T47D (cell line): ENCODE measurements around the gene YAE1.

ENCODE experiments used
- DNase-seq, 2 experiments: peaks; one replicate each; pipeline versions ENCODE4 v3.0.0 to v3.0.0-alpha.2; 2011 to 2012; ENCODE audit warnings: low read depth in 1 of 2, low spot score in 1 of 2
- JUND ChIP-seq: IDR thresholded peaks from 2 replicates; pipeline ENCODE4 v1.6.1; 2012; ENCODE audit warnings: low read depth
- in situ Hi-C: cut with HindIII; loops from 2 replicates; pipeline ENCODE4 v1.10.0; 2016; ENCODE audit warnings: low sequenced_read_pairs, low pct_unique_long_range_greater_than_20kb

The YAE1 gene, protein sequence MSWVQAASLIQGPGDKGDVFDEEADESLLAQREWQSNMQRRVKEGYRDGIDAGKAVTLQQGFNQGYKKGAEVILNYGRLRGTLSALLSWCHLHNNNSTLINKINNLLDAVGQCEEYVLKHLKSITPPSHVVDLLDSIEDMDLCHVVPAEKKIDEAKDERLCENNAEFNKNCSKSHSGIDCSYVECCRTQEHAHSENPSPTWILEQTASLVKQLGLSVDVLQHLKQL

DNA sequence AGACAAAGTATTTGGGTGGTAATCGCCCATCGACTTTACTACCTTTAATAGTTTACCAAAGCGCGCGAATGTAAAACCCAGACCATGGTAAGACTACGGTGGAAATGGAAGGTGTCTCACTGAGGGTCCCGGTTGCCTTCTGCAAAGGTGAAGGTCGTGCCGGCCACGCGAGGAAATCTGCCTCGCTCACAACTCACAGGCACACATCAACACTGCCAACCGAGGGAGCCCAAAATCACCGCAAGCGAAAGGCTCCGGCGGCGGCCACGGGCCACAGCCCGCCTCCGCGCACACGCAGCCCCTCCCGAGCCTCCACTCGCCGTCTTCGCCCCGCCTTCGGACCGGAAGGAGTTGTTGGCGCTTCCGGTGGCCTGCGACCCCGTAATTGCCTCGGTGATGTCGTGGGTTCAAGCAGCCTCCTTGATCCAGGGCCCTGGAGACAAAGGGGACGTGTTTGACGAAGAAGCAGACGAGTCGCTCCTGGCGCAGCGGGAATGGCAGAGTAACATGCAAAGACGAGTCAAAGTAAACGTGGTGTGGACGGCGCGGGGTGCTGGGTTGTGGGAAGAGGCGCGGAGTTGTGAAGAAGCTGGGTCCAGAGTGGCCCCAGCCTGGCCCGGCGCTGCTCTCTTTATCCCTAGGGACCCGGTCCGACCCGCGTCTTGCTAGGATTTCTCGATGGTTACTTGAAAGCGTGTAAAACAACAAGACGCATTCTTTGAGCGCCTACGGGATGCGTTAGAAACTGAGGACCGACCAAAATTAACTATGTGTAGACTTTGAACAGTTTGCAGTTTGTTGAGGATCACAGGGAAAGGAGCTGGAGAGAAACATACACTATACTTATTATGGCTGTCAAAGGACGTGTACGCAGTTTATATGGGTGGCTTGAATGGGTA lies at the start of gene YAE1:
Gene YAE1, plus strand, starts transcription at position 382 of the 899 bp plus-strand sequence. Its CDS starts 15 bp downstream, at position 397.
- peak; percentile 86 to 88 for DNase-seq
- in situ Hi-C loops = loop anchor here (25.0 kb wide), 1 partner anchor 171 kb away; no protein-coding TSS in a partner anchor
- no peak for TF ChIP-seq JUND

DNA sequence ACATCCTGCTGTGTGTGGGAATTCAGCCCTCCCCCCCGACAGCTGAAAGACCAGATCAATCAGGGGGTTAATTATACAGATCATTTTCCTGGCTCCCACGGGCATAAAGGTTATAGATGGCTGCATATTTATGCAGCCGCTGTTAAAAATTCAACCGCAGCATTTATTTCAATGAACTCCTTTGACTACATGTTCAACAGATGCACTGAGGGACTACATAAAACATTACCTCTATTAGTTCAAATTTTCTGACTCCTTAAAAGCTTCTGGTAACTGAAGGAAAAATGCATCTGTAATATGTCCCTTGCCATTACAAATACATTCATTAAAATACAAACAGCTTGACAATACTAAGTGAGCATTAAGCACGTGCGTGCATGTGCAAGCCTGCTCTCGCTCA lies 49.7 kb upstream of the YAE1 start:
- no peak for TF ChIP-seq JUND
- in situ Hi-C loops = no loop called here
- DNase-seq = no peak

DNA sequence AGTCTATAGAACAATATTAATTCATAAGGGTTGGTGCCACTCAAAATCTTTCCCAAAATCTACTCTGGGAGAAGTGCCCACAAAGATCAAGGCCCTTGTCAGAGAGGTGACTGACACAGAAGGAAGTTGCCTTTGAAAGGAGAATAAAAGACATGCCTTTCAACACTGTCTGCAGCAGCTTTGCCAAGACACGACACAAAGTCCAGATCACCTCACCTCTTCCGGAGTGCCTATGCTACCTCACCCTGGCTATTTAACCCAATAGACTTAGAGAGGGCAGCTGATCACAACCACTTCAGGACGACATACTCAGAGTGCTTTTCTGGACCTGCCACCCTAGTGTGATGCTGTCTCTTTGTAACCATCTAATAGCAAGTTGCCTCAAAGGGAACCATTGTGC lies 49.0 kb upstream of the YAE1 start:
- DNase-seq = no peak
- TF ChIP-seq JUND = no peak
- in situ Hi-C loops = no loop called here

DNA sequence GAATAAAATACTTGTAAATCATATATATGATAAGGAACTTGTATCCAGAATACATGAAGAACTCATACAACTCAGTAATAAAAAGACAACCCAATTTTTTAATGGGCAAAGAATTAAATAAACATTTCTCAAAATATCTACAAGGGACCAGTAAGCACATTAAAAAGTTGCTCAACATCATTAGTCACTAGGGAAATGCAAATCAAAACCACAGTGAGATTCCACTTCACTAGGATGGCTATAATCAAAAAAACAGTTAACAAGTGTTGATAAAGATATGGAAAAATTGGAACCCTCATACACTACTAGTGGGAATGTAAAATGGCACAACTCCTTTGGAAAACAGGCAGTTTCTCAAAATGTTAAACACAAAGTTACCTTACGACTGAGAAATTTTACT lies 40.3 kb upstream of the YAE1 start:
- in situ Hi-C loops = no loop called here
- TF ChIP-seq JUND = no peak
- DNase-seq = no peak

DNA sequence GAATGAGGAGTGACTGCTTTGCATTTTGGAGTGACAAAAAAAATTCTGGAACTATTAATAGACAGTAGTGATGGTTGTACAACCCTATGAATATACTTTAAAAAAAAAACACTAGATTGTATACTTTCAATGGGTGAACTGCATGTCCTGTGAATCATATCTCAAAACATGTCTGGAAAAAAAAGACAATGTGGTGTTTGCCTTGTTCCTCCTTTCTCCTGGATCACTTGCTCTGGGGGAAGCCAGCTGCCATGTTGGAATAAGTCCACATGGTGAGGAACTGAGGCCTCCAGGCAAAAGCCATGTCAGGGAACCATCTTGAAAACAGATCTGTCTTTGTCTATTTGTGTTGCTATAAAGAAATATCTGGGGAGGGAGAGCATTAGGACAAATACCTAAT lies 39.5 kb upstream of the YAE1 start:
- in situ Hi-C loops = no loop called here
- TF ChIP-seq JUND = no peak
- no peak for DNase-seq

DNA sequence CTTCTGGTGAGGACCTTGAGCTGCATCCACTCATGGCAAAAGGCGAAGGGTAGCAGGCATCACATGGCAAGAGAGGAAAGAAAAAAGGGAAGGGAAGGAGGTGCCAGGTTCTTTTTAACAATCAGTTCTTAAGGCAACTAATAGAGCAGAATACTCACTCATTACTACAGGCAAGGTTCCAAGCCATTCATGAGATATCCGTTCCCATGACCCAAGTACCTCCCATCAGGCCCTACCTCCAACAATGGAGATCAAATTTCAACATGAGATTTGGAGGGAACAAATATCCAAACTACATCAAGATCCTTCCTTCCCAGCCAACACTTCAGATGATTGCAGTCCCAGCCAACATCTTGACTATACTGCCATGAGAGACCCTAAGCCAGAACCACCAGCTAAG lies 38.9 kb upstream of the YAE1 start:
- DNase-seq = no peak
- in situ Hi-C loops = no loop called here
- TF ChIP-seq JUND = no peak

DNA sequence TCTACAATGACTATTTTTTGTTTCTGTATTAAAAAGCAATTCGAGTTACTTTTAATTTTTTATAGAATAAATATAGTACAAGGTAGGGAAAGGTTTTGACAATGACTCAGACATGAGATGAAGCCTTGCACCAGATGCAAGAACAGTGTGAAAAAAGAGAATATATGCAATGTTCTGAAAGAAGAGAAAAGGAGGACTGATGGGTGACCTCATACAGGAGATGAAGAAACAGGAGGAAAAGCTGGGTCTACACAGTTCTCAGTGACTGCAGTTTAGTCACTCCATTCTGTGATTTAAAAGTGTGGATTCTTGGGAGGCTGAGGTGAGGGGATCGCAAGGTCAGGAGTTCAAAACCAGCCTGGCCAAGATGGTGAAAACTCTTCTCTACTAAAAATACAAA lies 38.3 kb upstream of the YAE1 start:
- in situ Hi-C loops = no loop called here
- no peak for TF ChIP-seq JUND
- DNase-seq = no peak

DNA sequence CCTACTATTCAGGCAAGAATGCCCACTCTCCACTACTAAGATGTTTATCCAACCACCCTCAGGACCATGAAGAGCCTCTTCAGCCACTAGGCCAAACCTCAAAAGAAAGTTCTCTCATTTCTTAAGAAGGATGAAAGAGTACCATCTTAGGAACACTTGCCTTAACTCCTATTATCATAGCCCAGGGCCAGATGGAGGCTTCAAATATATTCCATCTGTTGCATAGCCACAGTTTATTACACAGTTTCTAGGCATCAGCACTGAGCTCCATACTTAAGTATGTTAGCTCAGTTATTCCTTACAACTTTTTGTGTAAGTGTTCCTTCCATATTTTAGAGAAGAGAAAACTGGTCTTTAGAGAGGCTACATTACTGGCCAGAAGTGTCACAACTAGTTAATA lies 37.4 kb upstream of the YAE1 start:
- no peak for DNase-seq
- in situ Hi-C loops = no loop called here
- no peak for TF ChIP-seq JUND

DNA sequence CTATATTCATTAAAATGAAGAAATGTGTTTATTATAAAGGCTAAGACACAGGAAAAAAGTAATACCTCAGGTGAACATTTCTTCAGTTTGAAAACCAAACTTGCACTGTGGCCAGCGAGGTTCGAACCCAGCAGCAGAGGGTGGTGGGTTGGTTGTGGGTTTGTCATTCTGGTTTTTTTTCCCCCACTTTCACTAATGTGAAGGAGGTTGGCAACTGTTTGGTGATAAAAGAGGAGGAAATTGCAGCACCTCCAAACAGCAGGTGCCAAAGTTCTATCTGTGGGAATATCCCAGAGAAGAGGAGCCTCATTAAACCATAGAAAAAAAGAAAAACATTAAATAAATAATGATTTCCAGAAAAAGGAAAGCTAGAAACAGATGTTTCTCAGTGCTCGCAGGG lies 36.6 kb upstream of the YAE1 start:
- in situ Hi-C loops = no loop called here
- no peak for DNase-seq
- no peak for TF ChIP-seq JUND

DNA sequence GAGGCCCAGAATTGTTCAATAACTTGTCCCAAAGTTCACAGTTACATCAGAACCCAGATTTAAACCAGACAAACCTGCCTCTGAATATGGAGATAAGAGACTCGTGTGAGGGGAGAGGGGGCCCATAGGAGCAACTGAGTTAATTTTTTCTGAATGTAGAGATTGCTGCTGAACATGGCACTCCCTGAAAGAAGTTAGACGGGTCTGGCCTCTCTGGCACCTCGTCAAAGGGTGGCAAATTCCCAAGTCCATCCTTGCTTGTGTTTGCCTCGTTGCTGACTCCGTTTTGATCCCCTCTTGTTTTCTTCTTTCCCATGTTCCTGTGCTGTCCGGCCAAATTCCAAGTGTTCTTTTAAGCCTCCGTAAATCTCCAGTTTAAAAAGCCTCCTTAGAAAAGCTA lies 35.2 kb upstream of the YAE1 start:
- in situ Hi-C loops = no loop called here
- peak in 1 of 2 experiments; percentile 42 for DNase-seq
- no peak for TF ChIP-seq JUND

DNA sequence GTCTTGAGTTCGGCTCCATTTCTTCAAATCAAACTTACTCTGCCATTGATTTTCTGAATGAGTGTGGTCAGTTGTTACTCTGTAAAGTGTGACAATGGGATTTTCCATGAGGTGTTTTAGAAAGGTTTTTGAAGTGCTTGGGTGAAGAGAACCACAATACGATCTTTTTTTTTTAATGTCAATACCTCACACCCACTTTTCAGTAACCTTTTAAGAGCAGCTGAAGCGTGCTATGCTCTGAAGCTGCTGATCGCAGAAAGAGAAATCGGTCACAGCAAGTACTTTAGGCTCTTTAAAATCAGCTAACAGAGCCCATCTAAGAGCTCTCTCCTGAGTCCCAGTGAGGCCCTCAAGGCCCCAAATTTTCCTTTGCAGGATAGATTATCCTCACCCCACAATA lies 34.4 kb upstream of the YAE1 start:
- no peak for TF ChIP-seq JUND
- in situ Hi-C loops = no loop called here
- DNase-seq = no peak

DNA sequence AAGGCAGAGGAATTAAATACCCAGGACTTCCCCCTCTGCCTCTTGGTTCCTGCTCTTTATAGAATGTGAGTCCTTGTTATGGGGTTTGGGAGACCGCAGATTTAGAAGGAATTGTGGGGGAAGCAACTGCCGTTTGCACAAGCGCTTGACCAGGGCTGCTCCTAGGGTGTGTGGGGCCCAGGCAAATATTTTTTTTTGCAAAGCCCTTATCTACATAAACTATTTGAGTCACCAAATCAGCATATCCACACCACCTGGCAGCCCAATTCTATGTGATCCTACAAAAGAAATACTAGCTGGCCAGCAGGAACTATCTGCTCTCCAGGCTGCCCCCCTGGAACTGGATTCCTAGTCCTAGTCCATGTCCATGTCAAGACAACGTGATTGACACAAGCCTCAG lies 33.4 kb upstream of the YAE1 start:
- no peak for TF ChIP-seq JUND
- no peak for DNase-seq
- in situ Hi-C loops = no loop called here

DNA sequence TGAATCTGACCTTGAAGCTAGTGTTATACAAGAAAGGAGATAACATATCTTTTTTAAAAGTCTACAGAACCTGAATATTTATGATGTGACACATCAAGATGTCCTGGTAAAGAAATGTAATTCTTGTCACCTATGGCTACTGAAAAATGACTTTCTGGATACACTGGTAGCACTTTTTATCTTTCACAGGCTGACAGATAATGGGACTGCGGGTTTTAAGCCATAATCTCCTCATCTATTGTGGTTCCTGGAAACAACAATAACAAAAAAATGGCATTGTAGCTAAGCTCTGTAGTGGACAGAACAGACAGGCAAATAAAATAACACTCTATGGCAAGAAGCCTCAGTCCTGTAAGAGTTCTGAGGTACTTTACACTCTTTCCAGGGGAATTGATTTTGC lies 31.6 kb upstream of the YAE1 start:
- in situ Hi-C loops = no loop called here
- no peak for DNase-seq
- TF ChIP-seq JUND = no peak
